ENCODE data around the gene BEGAIN. TPM values are rescaled to one million over a fixed set of nuclear protein-coding genes. Genes with fewer than 3 reads are reported as not detected.

Gene BEGAIN
- total RNA-seq, 2 donors from 2014 or later: 0.56 to 1.2 TPM

DNA sequence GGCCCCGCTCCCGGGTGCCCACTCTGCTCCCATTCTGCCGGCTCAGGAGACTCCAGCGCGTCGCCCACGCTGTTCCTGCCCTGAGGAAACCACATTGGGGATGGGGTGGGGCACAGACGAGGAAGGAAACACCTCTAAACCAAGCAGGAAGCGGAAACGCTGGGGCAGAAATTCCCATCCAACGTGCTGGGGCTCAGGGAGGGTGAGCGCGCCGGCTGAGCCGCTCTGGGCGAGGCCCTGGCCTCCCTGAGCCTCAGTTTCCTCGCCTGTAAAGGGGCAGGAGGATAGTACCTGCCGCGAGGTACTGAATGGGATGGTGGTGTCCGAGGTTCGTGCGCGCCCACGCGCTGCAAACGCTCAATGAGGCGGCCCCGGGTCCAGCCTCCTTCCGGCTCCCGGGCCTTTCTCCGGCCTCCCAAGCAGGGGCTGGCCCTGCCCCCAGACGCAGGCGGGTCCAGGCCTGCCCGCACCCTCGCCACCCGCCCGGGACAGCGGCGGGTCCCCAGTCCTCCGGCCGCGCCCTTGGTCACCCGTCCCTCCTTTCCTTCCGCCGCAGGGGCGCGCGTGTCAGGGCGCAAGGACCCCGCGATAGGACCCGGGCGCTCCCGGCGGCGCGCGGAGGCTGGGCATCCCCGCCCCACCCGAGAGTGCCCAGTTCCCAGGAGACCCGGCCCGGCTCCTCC, 673 bp downstream of the BEGAIN start:
- DNase-seq (ENCODE audit: low spot score): peak; percentile 75
- intact Hi-C loops (cut with DNase I): no loop called here

DNA sequence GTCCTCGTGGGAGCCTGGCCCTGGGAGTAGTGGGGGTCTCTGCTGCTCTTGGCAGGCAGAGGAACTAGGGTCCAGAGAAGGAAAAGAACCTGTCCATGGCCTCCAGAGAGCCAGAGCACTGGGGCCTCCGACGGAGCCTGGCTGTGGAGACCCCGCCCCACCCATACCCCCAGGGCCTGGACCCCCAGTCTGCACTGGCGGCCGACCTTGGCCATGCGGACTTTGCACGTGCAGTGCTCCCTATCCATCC, 1.1 kb downstream of the BEGAIN start:
- peak; percentile 69 for DNase-seq (ENCODE audit: low spot score)
- intact Hi-C loops (cut with DNase I): no loop called here

DNA sequence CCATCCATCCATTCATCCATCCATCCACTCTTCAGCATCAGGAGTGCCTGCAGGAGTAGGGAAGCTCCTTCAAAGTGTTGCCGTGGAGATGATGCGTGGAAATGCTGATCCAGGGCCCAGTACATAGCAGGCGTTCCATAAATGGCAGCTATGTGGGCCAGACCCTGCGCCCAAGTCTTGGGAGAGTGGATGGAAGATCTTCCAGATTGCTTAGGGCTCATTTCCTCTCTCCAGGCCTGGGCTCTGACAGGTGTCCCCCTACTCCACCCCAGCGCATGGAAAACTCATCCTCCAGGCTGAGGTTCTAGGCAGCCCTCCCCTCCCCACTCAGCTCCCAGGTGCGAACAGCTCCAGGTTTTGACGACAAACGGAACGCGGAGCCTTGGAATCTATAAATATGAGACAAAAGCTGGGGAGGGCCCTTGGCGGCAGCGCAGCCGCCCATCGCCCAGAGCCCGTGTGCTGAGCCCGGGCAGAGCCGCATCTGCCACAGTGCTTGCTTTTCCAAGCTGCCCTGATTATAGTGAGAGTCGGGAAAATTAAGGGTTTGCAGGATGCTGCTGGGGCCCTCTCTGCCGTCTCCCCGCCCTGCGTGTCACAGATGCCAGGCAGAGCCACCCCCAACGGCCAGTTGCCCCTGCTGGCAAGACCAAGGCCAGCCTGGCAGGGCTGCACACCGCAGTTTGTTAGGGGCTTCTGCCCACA, 1.6 kb downstream of the BEGAIN start:
- DNase-seq (ENCODE audit: low spot score): peak; percentile 74
- intact Hi-C loops (cut with DNase I): no loop called here

GRCh38 chr14:100584056-100585031, 2.9 kb downstream of the BEGAIN start:
- peak; percentile 62 for DNase-seq (ENCODE audit: low spot score)
- intact Hi-C loops (cut with DNase I): no loop called here

- DNase-seq (ENCODE audit: low spot score): no peak
- intact Hi-C loops (cut with DNase I): no loop called here
Observed at GRCh38 chr14:100583245-100583644, 4.0 kb downstream of the BEGAIN start.

- DNase-seq (ENCODE audit: low spot score): peak; percentile 58
- intact Hi-C loops (cut with DNase I): no loop called here
Observed at GRCh38 chr14:100582496-100583165, 4.6 kb downstream of the BEGAIN start.

DNA sequence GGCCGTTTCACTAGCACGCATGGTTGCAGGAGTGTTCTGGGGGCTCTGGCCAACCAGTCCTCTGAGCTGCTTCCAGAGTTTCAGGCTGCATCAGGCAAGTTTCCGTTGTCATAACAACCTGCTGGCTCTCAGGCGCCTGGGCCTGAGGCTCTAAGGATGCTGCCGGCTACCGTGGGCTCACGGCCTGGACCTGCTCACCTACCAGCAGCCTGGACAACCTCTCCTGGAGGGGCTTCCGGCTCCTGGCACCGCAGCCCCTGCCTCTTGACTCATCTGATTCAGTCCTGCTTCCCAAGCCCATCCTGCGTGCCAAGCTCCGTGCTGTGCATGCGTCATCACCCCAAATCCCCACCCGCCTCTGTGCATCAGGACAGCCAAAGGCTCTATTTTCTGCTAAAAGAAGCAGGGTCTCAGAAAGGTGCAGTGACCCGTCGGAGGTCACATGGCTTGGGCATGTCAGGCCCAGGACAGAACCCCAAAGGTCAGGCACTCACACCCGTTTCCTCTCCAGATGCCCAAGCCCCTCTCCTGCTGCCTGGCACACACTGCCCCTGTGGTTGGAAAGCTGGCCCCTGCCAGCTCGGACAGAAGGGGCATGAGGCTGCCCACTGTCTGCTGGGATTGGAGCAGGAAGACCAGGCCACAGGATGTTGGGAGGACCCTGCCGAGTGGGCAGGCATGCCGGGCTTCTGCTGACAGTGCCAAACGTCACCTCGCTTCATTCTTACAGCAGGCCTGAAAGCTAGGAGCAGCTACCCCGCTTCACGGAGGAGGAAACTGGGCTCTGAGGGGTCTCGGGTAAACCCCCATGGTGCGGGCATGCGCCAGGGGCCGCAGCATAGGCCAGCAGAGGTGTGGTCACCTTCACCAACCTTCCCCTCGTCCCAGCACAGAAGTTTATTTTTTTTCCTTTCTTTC, 5.7 kb downstream of the BEGAIN start:
- intact Hi-C loops (cut with DNase I): no loop called here
- DNase-seq (ENCODE audit: low spot score): peak; percentile 64

DNA sequence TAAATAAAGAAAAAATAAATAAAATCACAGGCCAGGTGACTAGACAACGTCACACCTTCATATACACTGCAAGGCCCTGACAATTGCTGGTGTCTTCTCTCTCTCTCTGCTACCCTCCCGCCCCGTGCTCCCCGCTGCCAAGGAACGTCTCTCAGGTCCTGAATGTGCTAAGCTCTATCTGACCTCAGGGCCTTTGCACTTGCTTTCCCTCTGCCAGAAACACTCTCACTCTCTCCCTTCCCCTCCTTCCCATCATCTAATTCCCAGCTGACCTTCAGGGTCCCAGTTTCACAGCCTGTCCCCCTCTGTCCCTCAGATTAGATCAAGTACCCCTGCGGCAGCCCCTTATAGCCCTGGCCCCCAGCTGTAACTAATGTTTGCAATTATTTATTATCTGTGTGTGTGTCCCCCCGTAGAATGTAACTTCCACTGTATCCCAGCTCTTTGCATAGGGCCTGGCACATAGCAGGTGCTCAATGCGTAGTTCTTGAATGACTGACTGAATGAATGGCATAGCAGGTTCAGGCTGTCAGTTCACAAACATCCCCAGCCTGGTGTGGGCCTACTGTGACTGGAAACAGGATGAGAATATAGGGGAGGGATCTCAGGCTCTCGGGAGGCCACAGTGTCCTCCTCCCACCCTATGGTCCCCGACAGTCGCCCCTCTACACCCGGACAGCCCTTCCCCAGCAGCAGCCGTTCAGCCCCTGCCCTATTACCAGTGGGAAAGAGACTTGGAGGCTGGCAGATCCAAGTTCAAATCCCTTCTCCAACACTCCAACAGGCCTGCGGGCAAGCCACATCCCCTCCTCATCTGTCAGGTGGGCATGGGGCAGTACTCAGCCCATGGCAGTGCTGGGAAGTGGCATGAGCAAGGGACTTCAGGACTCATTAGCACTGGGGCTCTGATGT, 6.6 kb downstream of the BEGAIN start:
- peak; percentile 54 for DNase-seq (ENCODE audit: low spot score)
- intact Hi-C loops (cut with DNase I): no loop called here

GRCh38 chr14:100578552-100578951, 8.7 kb downstream of the BEGAIN start:
- DNase-seq (ENCODE audit: low spot score): peak; percentile 3
- intact Hi-C loops (cut with DNase I): no loop called here

DNA sequence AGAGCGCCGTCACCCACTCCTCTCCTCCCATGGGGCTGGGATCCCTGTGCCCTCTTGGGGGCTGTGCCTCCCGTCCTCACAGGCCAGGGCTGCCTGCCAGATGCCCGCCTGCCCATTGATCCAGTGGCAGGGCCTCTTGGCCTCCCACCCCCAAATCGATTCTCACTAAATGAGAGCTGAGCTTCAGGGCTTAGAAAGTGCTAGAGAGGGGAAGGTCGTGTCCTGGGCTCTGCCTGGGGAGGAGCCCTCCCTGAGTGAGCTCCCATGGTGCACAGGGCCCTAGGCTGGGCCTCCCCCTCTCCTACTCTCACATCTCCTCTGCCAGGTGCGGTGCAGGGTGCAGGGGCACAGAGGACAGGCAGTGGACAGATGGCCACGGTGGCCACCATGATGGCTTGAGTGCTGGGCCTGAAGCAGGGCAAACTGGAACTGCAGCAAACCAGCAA, 9.2 kb downstream of the BEGAIN start:
- intact Hi-C loops (cut with DNase I): no loop called here
- peak; percentile 49 for DNase-seq (ENCODE audit: low spot score)

- peak; percentile 72 for DNase-seq (ENCODE audit: low spot score)
- intact Hi-C loops (cut with DNase I): no loop called here
Observed at GRCh38 chr14:100577321-100577985, 9.8 kb downstream of the BEGAIN start.

DNA sequence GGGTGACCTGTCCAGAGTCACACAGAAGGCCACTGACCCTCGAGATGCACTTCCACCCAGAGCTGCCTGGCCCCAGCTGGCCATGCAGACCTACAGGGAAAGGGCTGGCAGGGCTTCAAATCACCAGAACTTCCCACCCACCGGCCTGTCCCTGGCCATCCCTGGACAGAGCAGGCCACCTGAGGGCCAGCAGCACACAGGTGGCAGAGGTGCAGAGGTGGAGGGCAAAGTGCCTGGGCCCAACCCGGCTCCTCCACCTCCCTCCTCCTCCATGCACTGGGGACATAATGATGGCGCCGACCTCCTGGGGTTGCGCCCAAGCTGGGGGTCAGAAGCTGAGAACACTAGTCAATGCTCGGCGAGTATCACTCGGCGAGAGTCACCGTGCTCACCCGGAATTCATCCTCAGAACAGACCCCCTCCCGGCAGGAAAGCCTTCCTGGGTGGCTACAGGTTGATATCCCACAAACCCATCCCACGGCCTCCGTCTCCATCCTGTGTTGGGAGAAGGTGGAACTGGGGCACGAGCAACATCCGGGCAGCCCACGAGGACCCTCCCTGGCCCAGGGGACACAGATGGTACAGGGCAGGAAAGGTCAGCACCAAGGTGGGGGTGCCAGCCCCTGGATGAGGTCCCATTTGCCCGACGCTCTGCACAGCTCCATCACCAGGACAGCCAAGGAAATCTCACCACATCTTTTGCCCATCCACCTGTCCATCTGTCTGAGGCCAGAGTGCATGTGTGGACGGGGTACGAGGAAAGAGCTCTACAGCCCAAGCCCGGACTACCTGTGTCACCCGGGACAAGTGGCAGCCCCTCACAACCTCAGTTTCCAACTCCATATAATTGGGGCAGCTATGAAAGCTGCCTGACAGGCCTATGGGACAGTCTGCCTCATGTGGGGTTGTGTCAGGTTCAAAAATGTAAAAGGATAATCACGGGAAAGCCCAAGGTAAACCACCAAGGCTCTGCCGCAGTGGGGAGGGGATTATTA, 10.8 kb downstream of the BEGAIN start:
- intact Hi-C loops (cut with DNase I): no loop called here
- DNase-seq (ENCODE audit: low spot score): peak; percentile 72

DNA sequence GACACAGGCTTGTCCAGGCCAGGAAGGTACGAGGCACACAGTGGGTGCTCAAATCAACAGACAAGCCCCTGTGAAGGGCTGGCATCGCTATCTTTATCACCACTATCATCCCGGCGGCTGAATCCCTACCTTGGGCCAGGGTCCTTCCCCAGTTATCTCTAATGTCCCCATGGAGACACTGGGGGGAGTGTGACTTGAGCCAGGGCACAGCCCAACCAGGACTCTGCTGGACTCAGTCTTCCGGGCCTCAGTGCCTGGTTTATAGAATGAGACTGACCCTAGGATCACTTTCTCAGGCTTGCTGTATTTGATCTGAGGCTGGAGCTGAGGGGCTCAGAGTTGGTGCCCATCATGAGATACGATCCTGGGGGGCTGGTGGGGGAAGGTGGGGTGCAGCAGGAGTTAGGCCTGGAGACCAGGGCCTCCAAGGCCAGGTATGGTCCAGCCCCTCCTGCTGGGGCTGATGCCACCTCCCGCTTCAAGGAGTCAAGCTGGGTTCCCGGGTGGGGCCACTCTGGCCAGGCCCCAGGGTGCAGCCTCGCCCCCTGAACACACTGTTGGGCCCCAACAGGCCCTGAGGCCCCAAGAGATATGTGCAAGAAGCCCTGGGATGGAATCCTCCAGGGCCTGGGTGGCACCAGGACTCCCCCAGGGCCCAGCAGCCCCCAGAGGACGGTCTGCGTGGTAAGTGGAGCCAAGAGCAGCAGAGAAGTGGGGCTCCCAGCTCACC, 11.8 kb downstream of the BEGAIN start:
- peak; percentile 62 for DNase-seq (ENCODE audit: low spot score)
- intact Hi-C loops (cut with DNase I): no loop called here

DNA sequence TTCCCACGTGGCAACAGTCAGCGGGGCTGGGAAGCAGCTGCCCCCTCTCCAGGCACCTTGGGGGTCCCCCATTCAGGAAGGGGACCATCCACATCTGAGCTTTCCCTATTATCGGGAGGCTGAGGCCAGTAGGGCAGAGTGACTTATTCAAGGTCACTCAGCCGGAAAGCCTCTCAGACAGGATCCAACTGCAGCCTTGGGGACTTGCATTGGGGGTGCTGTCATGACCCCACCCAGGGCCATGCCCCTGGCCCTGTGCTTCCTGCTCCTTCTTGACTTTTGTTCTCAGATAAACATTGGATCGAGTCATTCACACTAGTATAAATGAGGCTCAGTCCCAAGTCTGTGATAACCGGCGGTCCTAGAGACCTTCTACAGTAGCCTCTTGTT, 12.6 kb downstream of the BEGAIN start:
- intact Hi-C loops (cut with DNase I): no loop called here
- DNase-seq (ENCODE audit: low spot score): no peak
